Globus pallidus (tissue), 1 donor: ENCODE data around the gene CFAP20DC.
"Not testable (repeated sequence)": the region's sequence is repeated elsewhere in the genome, so short reads cannot be mapped to it uniquely, and the experiment has no call there.

ENCODE experiments used
- DNase-seq: peaks from one replicate; pipeline ENCODE4 v3.0.0-alpha.2; 2015; ENCODE audit warnings: low spot score

The CFAP20DC gene

GRCh38 chr3:58742239-58742638 is 307.6 kb downstream of the CFAP20DC start:
- DNase-seq = no peak

GRCh38 chr3:58737644-58738043 is 312.2 kb downstream of the CFAP20DC start:
- DNase-seq = no peak

- no peak for DNase-seq
Measured at GRCh38 chr3:58731673-58732072, 318.2 kb downstream of the CFAP20DC start.

- DNase-seq = no peak
Measured at GRCh38 chr3:58728723-58729122, 321.1 kb downstream of the CFAP20DC start.

GRCh38 chr3:58725326-58725853 is 324.4 kb downstream of the CFAP20DC start:
- DNase-seq = no peak

GRCh38 chr3:58724336-58724735 is 325.5 kb downstream of the CFAP20DC start:
- DNase-seq = no peak

- DNase-seq = no peak
Measured at GRCh38 chr3:58723173-58723572, 326.7 kb downstream of the CFAP20DC start.

GRCh38 chr3:58722561-58722960 is 327.3 kb downstream of the CFAP20DC start:
- DNase-seq = no peak

GRCh38 chr3:58720526-58720925 is 329.3 kb downstream of the CFAP20DC start:
- DNase-seq = no peak

GRCh38 chr3:58719684-58720083 is 330.1 kb downstream of the CFAP20DC start:
- DNase-seq = no peak

- DNase-seq = no peak
Measured at GRCh38 chr3:58713715-58714401, 336.0 kb downstream of the CFAP20DC start.

- no peak for DNase-seq
Measured at GRCh38 chr3:58711871-58712270, 338.0 kb downstream of the CFAP20DC start.

GRCh38 chr3:58708983-58709382 is 340.8 kb downstream of the CFAP20DC start:
- DNase-seq = not testable (repeated sequence)

GRCh38 chr3:58708116-58708791 is 341.6 kb downstream of the CFAP20DC start:
- DNase-seq = no peak

- no peak for DNase-seq
Measured at GRCh38 chr3:58707390-58707930, 342.4 kb downstream of the CFAP20DC start.

- no peak for DNase-seq
Measured at GRCh38 chr3:58706395-58707167, 343.2 kb downstream of the CFAP20DC start.

GRCh38 chr3:58704745-58705144 is 345.1 kb downstream of the CFAP20DC start:
- no peak for DNase-seq

- DNase-seq = not testable (repeated sequence)
Measured at GRCh38 chr3:58704304-58704703, 345.5 kb downstream of the CFAP20DC start.

GRCh38 chr3:58698246-58698645 is 351.6 kb downstream of the CFAP20DC start:
- DNase-seq = no peak

- no peak for DNase-seq
Measured at GRCh38 chr3:58697561-58697960, 352.3 kb downstream of the CFAP20DC start.

GRCh38 chr3:58696813-58697212 is 353.0 kb downstream of the CFAP20DC start:
- not testable (repeated sequence) for DNase-seq

GRCh38 chr3:58696093-58696492 is 353.7 kb downstream of the CFAP20DC start:
- no peak for DNase-seq
